H1 (cell line): Measurements from ENCODE around the gene LRP8. TPM values are rescaled to one million over a fixed set of nuclear protein-coding genes. Genes with fewer than 3 reads are reported as not detected.

Experiments used
- CHD7 ChIP-seq: fragments of 300-600 bp; sonication (generic); IDR thresholded peaks from 2 replicates; pipeline ENCODE4 v1.7.1; 2012; ENCODE audit warnings: low read length, moderate library complexity, mild to moderate bottlenecking, inconsistent platforms; ENCODE audit not compliant: insufficient replicate concordance
- HDAC6 ChIP-seq: IDR thresholded peaks from one replicate; pipeline ENCODE4 v1.7.1; 2012; ENCODE audit warnings: low read depth, mild to moderate bottlenecking, inconsistent platforms, low read length, moderate library complexity
- polyA plus RNA-seq, 7 experiments: library from polyadenylated mRNA; depleted of rRNA in 3 of 7; stranded (reverse) in 5 of 7; unstranded in 2 of 7; fragments of >200 nt in 5 of 7; fragments of 200-250 nt in 2 of 7; gene quantifications; 1 replicate in 5 of 7; 2 replicates in 1 of 7; 4 replicates in 1 of 7; pipeline versions ENCODE4 v1.2.1 to v1.2.3, GENCODE V29; 2011 to 2013; ENCODE audit warnings: missing spikeins in 2 of 7, mixed read lengths in 2 of 7
- total RNA-seq: library from RNA; stranded (reverse); fragmentation: NEBNext Ultra II Directional; extraction: Animal tissue kit (Norgen Biotek cat#: 25700); gene quantifications from 2 replicates; pipeline ENCODE4 v1.2.1, GENCODE V29; 2021

Gene LRP8
- total and polyA plus RNA-seq, 2 of the 8 experiments (the other 6 are each of a cell fraction or from before 2014, with no cell fraction given), result 63.2 to 66.4 TPM

- TF ChIP-seq CHD7, result no peak
- no peak for TF ChIP-seq HDAC6
Observed at GRCh38 chr1:53292690-53293089, 35.2 kb downstream of the LRP8 start (continued).
